GM18511 (cell line): ENCODE data around the gene DLGAP1.

Experiments
- ATAC-seq: cut with Tn5 transposase; IDR thresholded peaks from one replicate; pipeline ENCODE4 v1.9.1; 2021; ENCODE audit warnings: mild to moderate bottlenecking, moderate library complexity; ENCODE audit not compliant: unreplicated experiment

DLGAP1 gene

DNA sequence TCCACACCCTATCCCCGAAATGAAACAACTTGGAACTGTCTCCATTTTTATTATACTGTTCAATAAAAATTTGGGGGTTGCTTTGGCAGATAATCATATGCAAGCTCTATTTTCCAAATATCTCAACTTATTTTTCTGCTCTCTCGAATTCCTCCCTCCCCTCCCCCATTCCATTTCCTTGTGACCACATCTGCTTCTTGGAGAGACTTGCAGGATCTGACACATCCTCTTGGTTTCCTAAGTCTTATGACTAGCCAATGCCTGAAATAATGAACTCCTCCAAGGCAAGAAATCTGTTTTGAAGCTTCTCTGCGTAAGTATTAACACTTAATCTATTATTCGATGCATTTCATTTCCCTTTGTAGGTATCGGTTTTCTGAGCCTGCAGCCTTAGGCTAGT is 989.1 kb downstream of the DLGAP1 start:
- ATAC-seq = no peak

GRCh38 chr18:3463051-3463450 is 992.1 kb downstream of the DLGAP1 start:
- no peak for ATAC-seq

GRCh38 chr18:3461704-3462103 is 993.4 kb downstream of the DLGAP1 start:
- ATAC-seq = no peak

- ATAC-seq = no peak
These were observed 994.2 kb downstream of the DLGAP1 start for GRCh38 chr18:3460823-3461398.

DNA sequence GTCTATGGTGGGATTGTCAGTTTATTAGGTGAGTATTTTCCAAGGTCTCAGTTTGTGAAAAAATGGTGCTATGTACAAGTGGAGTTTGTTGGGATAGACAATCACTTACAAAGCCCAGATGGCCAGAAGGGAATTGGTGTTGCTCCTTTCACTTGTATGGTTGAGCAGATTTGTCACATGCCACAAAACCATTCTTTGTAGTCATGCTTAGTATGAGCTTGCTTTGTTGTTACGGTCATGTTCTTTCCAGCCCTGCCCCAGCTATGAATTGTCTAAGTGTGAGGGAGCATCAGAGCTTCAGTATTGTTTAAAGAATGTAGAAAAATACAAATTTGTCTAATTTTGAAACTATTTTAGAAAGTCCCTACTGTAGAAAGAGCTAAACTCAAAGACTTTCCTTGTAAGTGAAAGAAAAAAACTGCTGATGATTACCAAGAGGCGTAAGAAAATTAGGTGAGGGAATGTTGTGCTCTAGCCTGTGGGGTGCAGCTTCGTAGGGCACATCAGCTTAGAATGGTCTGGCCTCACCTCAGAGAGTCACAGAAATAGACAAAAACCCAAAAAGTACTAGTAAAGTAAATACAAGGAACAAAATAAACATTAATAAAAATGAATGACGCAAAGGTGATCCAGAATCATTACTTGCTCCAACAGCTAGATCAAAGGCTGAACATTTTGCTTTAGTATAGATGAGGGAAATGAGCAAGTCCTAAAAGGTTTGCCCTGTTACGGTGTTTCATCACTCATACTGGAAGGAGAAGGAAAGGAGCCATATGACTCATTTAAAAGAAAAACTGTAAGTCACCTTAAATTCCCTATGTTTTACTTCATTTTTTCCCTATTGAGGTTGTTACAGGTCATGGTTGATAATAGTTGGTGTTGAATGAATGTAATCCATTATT is 995.9 kb downstream of the DLGAP1 start:
- no peak for ATAC-seq

DNA sequence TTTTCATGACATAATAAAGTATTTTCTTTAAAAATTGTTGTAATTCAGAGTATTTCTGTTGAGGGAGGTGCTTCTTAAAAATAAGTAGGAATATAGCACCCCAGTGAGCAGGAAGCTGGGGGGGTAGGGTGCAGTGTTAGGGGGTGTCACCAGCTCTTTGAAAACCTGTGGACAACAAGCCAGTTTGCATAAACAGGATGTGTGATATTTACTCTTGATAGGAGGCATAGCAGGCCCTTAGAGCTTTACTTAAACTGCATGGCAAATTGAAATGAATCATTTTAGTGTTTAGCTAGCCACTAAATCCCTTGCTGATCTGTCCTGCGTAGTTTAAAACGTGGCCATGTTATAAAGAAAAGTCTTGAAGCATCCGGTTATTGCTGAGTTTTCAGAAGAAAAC is 996.7 kb downstream of the DLGAP1 start:
- ATAC-seq = no peak

- no peak for ATAC-seq
These were observed 997.8 kb downstream of the DLGAP1 start for GRCh38 chr18:3457261-3457724.

GRCh38 chr18:3456686-3457069 is 998.4 kb downstream of the DLGAP1 start:
- ATAC-seq = no peak

GRCh38 chr18:3455907-3456685 is 999.0 kb downstream of the DLGAP1 start:
- ATAC-seq = no peak

GRCh38 chr18:3455090-3455635 is 999.9 kb downstream of the DLGAP1 start:
- no peak for ATAC-seq

- ATAC-seq = no peak
These were observed 1000.6 kb downstream of the DLGAP1 start for GRCh38 chr18:3454365-3455089.

- peak; percentile 26 for ATAC-seq
These were observed 1001.4 kb downstream of the DLGAP1 start for GRCh38 chr18:3453540-3454364.

GRCh38 chr18:3452750-3453539 is 1002.2 kb downstream of the DLGAP1 start:
- no peak for ATAC-seq

- ATAC-seq = no peak
These were observed 1002.9 kb downstream of the DLGAP1 start for GRCh38 chr18:3451989-3452749.

GRCh38 chr18:3451183-3451988 is 1003.7 kb downstream of the DLGAP1 start:
- ATAC-seq = no peak

- no peak for ATAC-seq
These were observed 1004.3 kb downstream of the DLGAP1 start for GRCh38 chr18:3450799-3451182.

- ATAC-seq = no peak
These were observed 1004.9 kb downstream of the DLGAP1 start, which contains the start of gene TGIF1 for GRCh38 chr18:3450012-3450798. TSS of gene TGIF1 (plus strand) at chr18:3450172. CDS start at chr18:3450490, 318 bp downstream.
